GM23338 (cell line): ENCODE results near the gene COX14. TPM values are rescaled to one million over a fixed set of nuclear protein-coding genes. Genes with fewer than 3 reads are reported as not detected.

Source experiments
- ATAC-seq: fragments of 200-7000 bp; cut with Tn5 transposase; 3 replicates; pipeline ENCODE4 v1.9.1; 2020
- DNase-seq: peaks from one replicate; pipeline ENCODE4 v3.0.0-alpha.2; 2015; ENCODE audit warnings: low spot score
- H2AFZ ChIP-seq: fragments of 200-600 bp; sonication (generic); 2 replicates; pipeline ENCODE4 v1.8.0; 2016; ENCODE audit warnings: antibody characterized with exemption, mild to moderate bottlenecking, moderate library complexity
- H3F3A ChIP-seq: fragments of 200-600 bp; sonication (generic); replicated peaks from 2 replicates; pipeline ENCODE4 v1.8.0; 2017; ENCODE audit warnings: antibody characterized with exemption, mixed run types, low read depth
- H3K27ac ChIP-seq: fragments of 200-600 bp; sonication (generic); 2 replicates; pipeline ENCODE4 v1.6.1; 2016; ENCODE audit warnings: low read depth
- H3K27me3 ChIP-seq: fragments of 200-600 bp; sonication (generic); 2 replicates; pipeline ENCODE4 v1.8.0; 2016; ENCODE audit warnings: mild to moderate bottlenecking, mixed run types, moderate library complexity; ENCODE audit not compliant: insufficient read depth
- H3K36me3 ChIP-seq: fragments of 200-600 bp; sonication (generic); 2 replicates; pipeline ENCODE4 v1.8.0; 2016; ENCODE audit warnings: mild to moderate bottlenecking; ENCODE audit not compliant: insufficient read depth
- H3K4me1 ChIP-seq: fragments of 200-600 bp; sonication (generic); 2 replicates; pipeline ENCODE4 v1.8.0; 2016; ENCODE audit warnings: mild to moderate bottlenecking, moderate library complexity; ENCODE audit not compliant: insufficient read depth
- H3K4me2 ChIP-seq: fragments of 200-600 bp; sonication (generic); 2 replicates; pipeline ENCODE4 v1.7.1; 2017; ENCODE audit warnings: mixed run types
- H3K4me3 ChIP-seq: fragments of 200-600 bp; sonication (generic); 2 replicates; pipeline ENCODE4 v1.6.1; 2016; ENCODE audit warnings: mixed run types
- H3K79me2 ChIP-seq: fragments of 200-600 bp; sonication (generic); replicated peaks from 2 replicates; pipeline ENCODE4 v1.8.0; 2017; ENCODE audit warnings: mild to moderate bottlenecking; ENCODE audit not compliant: insufficient read depth
- H3K9me2 ChIP-seq: fragments of 200-600 bp; sonication (generic); 2 replicates; pipeline ENCODE4 v1.8.0; 2017; ENCODE audit not compliant: insufficient read depth
- H4K20me1 ChIP-seq: fragments of 200-600 bp; sonication (generic); replicated peaks from 2 replicates; pipeline ENCODE4 v1.8.0; 2017; ENCODE audit warnings: mild to moderate bottlenecking; ENCODE audit not compliant: insufficient read depth
- H3K27ac Mint-ChIP-seq: 2 replicates; pipeline ENCODE4 v1.8.0; 2020; ENCODE audit warnings: inconsistent platforms, mild to moderate bottlenecking, moderate library complexity, mixed read lengths
- H3K27me3 Mint-ChIP-seq: 3 replicates; pipeline ENCODE4 v1.8.0; 2022; ENCODE audit warnings: low read depth, mild to moderate bottlenecking, moderate library complexity, mixed read lengths, inconsistent platforms; ENCODE audit not compliant: insufficient read depth, poor library complexity
- H3K36me3 Mint-ChIP-seq: 3 replicates; pipeline ENCODE4 v1.8.0; 2021; ENCODE audit warnings: low read depth, mild to moderate bottlenecking, inconsistent platforms, moderate library complexity, mixed read lengths
- H3K4me1 Mint-ChIP-seq: 3 replicates; pipeline ENCODE4 v1.8.0; 2020; ENCODE audit warnings: mild to moderate bottlenecking, inconsistent platforms, mixed read lengths
- H3K4me3 Mint-ChIP-seq: 3 replicates; pipeline ENCODE4 v1.8.0; 2021; ENCODE audit warnings: moderate library complexity, mild to moderate bottlenecking, inconsistent platforms, mixed read lengths
- H3K9me3 Mint-ChIP-seq: 3 replicates; pipeline ENCODE4 v1.8.0; 2020; ENCODE audit warnings: moderate library complexity, mild to moderate bottlenecking, inconsistent platforms, mixed read lengths
- CREB1 ChIP-seq: fragments of 250-450 bp; sonication (Bioruptor Pico); IDR thresholded peaks from 2 replicates; pipeline ENCODE4 v1.5.0; 2020; ENCODE audit warnings: low read depth, mild to moderate bottlenecking, moderate library complexity
- EZH2 ChIP-seq: fragments of 200-600 bp; sonication (generic); IDR thresholded peaks from one replicate; pipeline ENCODE4 v1.8.0; 2017; ENCODE audit warnings: antibody characterized with exemption, mild to moderate bottlenecking, low read depth; ENCODE audit not compliant: unreplicated experiment
- EZH2phosphoT487 ChIP-seq: fragments of 200-600 bp; sonication (generic); IDR thresholded peaks from one replicate; pipeline ENCODE4 v1.8.1; 2018; ENCODE audit warnings: antibody characterized with exemption; ENCODE audit not compliant: unreplicated experiment
- JUNB ChIP-seq: IDR thresholded peaks from one replicate; pipeline ENCODE4 v1.6.1; 2016; ENCODE audit warnings: antibody characterized with exemption; ENCODE audit not compliant: unreplicated experiment
- NANOG ChIP-seq: IDR thresholded peaks from 2 replicates; pipeline ENCODE4 v1.6.1; 2016; ENCODE audit warnings: antibody characterized with exemption, borderline replicate concordance
- POLR2AphosphoS5 ChIP-seq: IDR thresholded peaks from 2 replicates; pipeline ENCODE4 v1.6.1; 2016; ENCODE audit warnings: antibody characterized with exemption, low read depth
- STAT1 ChIP-seq: IDR thresholded peaks from one replicate; pipeline ENCODE4 v1.6.1; 2016; ENCODE audit warnings: antibody characterized with exemption; ENCODE audit not compliant: unreplicated experiment
- ZNF114 ChIP-seq: fragments of 250-450 bp; sonication (Bioruptor Pico); IDR thresholded peaks from 2 replicates; pipeline ENCODE4 v1.5.0; 2020; ENCODE audit warnings: mild to moderate bottlenecking, moderate library complexity
- ZNF331 ChIP-seq: fragments of 250-450 bp; sonication (Bioruptor Pico); IDR thresholded peaks from 2 replicates; pipeline ENCODE4 v1.5.0; 2020; ENCODE audit warnings: low read depth, mild to moderate bottlenecking, moderate library complexity
- polyA plus RNA-seq: library from polyadenylated mRNA; unstranded; fragments of >200 nt; fragmentation: Nextera tagmentation; extraction: Ambion mirVana; gene quantifications from 2 replicates; pipeline ENCODE4 v1.2.1, GENCODE V29; 2016
- total RNA-seq: library from RNA; depleted of rRNA; stranded (reverse); fragments of >200 nt; shearing (Covaris generic); gene quantifications from 2 replicates; pipeline ENCODE4 v1.2.3, GENCODE V29; 2014
- TF ChIP-seq, protein P1 (sequence below): IDR thresholded peaks from 2 replicates; pipeline ENCODE4 v1.6.1; 2016; ENCODE audit warnings: antibody characterized with exemption
- TF ChIP-seq, protein P2 (sequence below): fragments of 250-450 bp; sonication (Bioruptor Pico); IDR thresholded peaks from 2 replicates; pipeline ENCODE4 v1.5.0; 2020; ENCODE audit warnings: mild to moderate bottlenecking, moderate library complexity
- TF ChIP-seq, protein P3 (sequence below): IDR thresholded peaks from one replicate; pipeline ENCODE4 v1.6.1; 2018; ENCODE audit warnings: antibody characterized with exemption; ENCODE audit not compliant: unreplicated experiment
- TF ChIP-seq, protein P4 (sequence below), 2 experiments: fragments of 200-600 bp in 1 of 2; sonication (generic) in 1 of 2; conservative IDR thresholded peaks; 2 replicates each; pipeline versions ENCODE4 v1.5.1 to v1.6.1; 2016 to 2017; ENCODE audit warnings: antibody characterized with exemption in 2 of 2, low read depth in 2 of 2, mild to moderate bottlenecking in 2 of 2, moderate library complexity in 1 of 2

The COX14 gene
- total and polyA plus RNA-seq, 2 experiments from 2014 or later: 43.7 to 73.5 TPM

DNA sequence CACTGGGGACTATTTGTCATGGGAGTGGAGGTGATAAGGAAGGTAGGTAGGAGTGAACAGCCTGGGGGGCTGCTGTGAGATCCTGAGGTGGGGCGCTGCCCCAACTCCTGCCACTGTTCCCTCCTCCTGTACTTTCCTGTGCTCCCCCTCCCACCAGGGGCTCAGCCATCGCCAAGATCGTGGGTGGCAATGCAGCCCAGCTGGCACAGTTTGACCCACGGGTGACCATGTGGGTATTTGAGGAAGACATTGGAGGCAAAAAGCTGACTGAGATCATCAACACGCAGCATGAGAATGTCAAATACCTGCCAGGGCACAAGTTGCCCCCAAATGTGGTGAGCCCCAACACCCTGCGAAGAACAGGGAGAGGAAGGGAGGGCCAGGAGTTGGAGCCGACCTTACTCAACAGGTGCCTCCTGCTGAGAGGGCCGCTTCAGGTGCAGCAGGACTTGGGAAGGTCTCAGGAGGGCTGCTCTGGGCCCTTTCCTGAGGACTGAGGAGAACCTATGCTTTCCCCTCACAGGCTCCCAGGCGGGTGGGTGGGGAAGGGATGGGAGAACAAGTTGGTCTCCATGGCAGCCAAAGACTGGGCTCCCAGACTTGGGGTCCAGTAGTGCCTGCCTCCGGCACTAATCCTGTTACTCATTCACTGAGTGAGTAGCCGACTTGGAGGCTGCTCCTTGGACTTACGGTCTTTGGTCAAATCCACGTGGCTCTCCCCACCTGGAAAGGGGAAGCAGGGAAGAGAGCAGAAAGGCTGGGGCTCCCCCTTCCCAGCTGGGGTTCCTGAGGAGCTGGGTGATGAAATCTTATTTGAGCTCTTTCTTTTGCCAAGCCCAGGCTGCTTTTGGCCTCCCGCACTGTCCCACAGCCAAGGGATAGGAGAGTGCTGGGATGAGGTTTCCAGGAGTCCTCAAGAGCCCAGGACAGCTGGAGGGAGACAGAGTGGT lies 7.3 kb upstream of the COX14 start:
- H3K4me3 ChIP-seq: no peak overlapping the region
- DNase-seq: no peak
- no peaks in the 10 kb centered on the region for H3K9me3 Mint-ChIP-seq
- peak overlapping the region; percentile 55; the same call in 1 of the 2 replicates for H3K4me2 ChIP-seq
- peaks cover 38% of the 10 kb centered on the region for H3K4me1 Mint-ChIP-seq
- peaks cover 12% of the 10 kb centered on the region; the same call in 1 of the 2 replicates for H3K4me1 ChIP-seq
- no peaks in the 10 kb centered on the region for H3K79me2 ChIP-seq
- no peak overlapping the region for H3K4me3 Mint-ChIP-seq
- peaks cover 17% of the 10 kb centered on the region for H3K36me3 Mint-ChIP-seq
- H2AFZ ChIP-seq: no peak overlapping the region
- peaks cover 8% of the 10 kb centered on the region; the same call in 1 of the 2 replicates for H3F3A ChIP-seq
- no peaks in the 10 kb centered on the region for H3K9me2 ChIP-seq
- no peak overlapping the region for H3K27ac Mint-ChIP-seq
- H3K27me3 Mint-ChIP-seq: peaks cover 7% of the 10 kb centered on the region
- H3K36me3 ChIP-seq: no peaks in the 10 kb centered on the region
- no peaks in the 10 kb centered on the region for H3K27me3 ChIP-seq
- no peaks in the 10 kb centered on the region; the same call in 1 of the 2 replicates for H4K20me1 ChIP-seq
- H3K27ac ChIP-seq: no peak overlapping the region
- TF ChIP-seq, protein P1, sequence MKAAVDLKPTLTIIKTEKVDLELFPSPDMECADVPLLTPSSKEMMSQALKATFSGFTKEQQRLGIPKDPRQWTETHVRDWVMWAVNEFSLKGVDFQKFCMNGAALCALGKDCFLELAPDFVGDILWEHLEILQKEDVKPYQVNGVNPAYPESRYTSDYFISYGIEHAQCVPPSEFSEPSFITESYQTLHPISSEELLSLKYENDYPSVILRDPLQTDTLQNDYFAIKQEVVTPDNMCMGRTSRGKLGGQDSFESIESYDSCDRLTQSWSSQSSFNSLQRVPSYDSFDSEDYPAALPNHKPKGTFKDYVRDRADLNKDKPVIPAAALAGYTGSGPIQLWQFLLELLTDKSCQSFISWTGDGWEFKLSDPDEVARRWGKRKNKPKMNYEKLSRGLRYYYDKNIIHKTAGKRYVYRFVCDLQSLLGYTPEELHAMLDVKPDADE: no peak
- TF ChIP-seq, protein P2, sequence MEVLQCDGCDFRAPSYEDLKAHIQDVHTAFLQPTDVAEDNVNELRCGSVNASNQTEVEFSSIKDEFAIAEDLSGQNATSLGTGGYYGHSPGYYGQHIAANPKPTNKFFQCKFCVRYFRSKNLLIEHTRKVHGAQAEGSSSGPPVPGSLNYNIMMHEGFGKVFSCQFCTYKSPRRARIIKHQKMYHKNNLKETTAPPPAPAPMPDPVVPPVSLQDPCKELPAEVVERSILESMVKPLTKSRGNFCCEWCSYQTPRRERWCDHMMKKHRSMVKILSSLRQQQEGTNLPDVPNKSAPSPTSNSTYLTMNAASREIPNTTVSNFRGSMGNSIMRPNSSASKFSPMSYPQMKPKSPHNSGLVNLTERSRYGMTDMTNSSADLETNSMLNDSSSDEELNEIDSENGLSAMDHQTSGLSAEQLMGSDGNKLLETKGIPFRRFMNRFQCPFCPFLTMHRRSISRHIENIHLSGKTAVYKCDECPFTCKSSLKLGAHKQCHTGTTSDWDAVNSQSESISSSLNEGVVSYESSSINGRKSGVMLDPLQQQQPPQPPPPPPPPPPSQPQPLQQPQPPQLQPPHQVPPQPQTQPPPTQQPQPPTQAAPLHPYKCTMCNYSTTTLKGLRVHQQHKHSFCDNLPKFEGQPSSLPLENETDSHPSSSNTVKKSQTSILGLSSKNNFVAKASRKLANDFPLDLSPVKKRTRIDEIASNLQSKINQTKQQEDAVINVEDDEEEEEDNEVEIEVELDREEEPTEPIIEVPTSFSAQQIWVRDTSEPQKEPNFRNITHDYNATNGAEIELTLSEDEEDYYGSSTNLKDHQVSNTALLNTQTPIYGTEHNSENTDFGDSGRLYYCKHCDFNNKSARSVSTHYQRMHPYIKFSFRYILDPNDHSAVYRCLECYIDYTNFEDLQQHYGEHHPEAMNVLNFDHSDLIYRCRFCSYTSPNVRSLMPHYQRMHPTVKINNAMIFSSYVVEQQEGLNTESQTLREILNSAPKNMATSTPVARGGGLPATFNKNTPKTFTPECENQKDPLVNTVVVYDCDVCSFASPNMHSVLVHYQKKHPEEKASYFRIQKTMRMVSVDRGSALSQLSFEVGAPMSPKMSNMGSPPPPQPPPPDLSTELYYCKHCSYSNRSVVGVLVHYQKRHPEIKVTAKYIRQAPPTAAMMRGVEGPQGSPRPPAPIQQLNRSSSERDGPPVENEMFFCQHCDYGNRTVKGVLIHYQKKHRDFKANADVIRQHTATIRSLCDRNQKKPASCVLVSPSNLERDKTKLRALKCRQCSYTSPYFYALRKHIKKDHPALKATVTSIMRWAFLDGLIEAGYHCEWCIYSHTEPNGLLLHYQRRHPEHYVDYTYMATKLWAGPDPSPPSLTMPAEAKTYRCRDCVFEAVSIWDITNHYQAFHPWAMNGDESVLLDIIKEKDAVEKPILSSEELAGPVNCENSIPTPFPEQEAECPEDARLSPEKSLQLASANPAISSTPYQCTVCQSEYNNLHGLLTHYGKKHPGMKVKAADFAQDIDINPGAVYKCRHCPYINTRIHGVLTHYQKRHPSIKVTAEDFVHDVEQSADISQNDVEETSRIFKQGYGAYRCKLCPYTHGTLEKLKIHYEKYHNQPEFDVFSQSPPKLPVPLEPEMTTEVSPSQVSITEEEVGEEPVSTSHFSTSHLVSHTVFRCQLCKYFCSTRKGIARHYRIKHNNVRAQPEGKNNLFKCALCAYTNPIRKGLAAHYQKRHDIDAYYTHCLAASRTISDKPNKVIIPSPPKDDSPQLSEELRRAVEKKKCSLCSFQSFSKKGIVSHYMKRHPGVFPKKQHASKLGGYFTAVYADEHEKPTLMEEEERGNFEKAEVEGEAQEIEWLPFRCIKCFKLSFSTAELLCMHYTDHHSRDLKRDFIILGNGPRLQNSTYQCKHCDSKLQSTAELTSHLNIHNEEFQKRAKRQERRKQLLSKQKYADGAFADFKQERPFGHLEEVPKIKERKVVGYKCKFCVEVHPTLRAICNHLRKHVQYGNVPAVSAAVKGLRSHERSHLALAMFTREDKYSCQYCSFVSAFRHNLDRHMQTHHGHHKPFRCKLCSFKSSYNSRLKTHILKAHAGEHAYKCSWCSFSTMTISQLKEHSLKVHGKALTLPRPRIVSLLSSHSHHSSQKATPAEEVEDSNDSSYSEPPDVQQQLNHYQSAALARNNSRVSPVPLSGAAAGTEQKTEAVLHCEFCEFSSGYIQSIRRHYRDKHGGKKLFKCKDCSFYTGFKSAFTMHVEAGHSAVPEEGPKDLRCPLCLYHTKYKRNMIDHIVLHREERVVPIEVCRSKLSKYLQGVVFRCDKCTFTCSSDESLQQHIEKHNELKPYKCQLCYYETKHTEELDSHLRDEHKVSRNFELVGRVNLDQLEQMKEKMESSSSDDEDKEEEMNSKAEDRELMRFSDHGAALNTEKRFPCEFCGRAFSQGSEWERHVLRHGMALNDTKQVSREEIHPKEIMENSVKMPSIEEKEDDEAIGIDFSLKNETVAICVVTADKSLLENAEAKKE (CRISPR knock-in tag): no peak
- TF ChIP-seq ZNF114 (no peak), CREB1 (no peak), NANOG (no peak), EZH2 (no peak), EZH2phosphoT487 (no peak), STAT1 (no peak), JUNB (no peak), POLR2AphosphoS5 (no peak), ZNF331 (CRISPR knock-in tag) (no peak)
- TF ChIP-seq, protein P3, sequence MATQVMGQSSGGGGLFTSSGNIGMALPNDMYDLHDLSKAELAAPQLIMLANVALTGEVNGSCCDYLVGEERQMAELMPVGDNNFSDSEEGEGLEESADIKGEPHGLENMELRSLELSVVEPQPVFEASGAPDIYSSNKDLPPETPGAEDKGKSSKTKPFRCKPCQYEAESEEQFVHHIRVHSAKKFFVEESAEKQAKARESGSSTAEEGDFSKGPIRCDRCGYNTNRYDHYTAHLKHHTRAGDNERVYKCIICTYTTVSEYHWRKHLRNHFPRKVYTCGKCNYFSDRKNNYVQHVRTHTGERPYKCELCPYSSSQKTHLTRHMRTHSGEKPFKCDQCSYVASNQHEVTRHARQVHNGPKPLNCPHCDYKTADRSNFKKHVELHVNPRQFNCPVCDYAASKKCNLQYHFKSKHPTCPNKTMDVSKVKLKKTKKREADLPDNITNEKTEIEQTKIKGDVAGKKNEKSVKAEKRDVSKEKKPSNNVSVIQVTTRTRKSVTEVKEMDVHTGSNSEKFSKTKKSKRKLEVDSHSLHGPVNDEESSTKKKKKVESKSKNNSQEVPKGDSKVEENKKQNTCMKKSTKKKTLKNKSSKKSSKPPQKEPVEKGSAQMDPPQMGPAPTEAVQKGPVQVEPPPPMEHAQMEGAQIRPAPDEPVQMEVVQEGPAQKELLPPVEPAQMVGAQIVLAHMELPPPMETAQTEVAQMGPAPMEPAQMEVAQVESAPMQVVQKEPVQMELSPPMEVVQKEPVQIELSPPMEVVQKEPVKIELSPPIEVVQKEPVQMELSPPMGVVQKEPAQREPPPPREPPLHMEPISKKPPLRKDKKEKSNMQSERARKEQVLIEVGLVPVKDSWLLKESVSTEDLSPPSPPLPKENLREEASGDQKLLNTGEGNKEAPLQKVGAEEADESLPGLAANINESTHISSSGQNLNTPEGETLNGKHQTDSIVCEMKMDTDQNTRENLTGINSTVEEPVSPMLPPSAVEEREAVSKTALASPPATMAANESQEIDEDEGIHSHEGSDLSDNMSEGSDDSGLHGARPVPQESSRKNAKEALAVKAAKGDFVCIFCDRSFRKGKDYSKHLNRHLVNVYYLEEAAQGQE: no peak
- TF ChIP-seq, protein P4, sequence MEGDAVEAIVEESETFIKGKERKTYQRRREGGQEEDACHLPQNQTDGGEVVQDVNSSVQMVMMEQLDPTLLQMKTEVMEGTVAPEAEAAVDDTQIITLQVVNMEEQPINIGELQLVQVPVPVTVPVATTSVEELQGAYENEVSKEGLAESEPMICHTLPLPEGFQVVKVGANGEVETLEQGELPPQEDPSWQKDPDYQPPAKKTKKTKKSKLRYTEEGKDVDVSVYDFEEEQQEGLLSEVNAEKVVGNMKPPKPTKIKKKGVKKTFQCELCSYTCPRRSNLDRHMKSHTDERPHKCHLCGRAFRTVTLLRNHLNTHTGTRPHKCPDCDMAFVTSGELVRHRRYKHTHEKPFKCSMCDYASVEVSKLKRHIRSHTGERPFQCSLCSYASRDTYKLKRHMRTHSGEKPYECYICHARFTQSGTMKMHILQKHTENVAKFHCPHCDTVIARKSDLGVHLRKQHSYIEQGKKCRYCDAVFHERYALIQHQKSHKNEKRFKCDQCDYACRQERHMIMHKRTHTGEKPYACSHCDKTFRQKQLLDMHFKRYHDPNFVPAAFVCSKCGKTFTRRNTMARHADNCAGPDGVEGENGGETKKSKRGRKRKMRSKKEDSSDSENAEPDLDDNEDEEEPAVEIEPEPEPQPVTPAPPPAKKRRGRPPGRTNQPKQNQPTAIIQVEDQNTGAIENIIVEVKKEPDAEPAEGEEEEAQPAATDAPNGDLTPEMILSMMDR (conservative IDR thresholded peaks at IDR 0.05; ENCODE audit: low read depth in 2 of 2): no peak
- ATAC-seq: no peak
